ENCODE measurements around the gene LRRN4CL. TPM values are rescaled to one million over a fixed set of nuclear protein-coding genes. Genes with fewer than 3 reads are reported as not detected.

LRRN4CL gene
- total and polyA plus RNA-seq, 9 of the 15 experiments (the other 6 are each of a cell fraction or from before 2014, with no cell fraction given), result 0.03 to 0.11 (median 0.05) TPM; not detected in 4

GRCh38 chr11:62645946-62646824 lies 43.1 kb downstream of the LRRN4CL start, which contains the start of gene GANAB (continued):
- TF ChIP-seq RBM15 (IDR thresholded peaks at IDR 0.05; ENCODE audit: insufficient read depth, low read length), result no peak
- TF ChIP-seq ATF3 (IDR thresholded peaks at IDR 0.05), result no peak
- TF ChIP-seq ATF3 (CRISPR knock-in tag; conservative IDR thresholded peaks at IDR 0.05), result 0 out of 2 replicates have a peak, but pooled peaks have one; percentile 39
- TF ChIP-seq, protein P1, sequence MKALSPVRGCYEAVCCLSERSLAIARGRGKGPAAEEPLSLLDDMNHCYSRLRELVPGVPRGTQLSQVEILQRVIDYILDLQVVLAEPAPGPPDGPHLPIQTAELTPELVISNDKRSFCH (CRISPR knock-in tag; IDR thresholded peaks at IDR 0.05), result no peak
- TF ChIP-seq, protein P1 (tag; IDR thresholded peaks at IDR 0.05), result peak; percentile 55; the same call in 1 of the 2 replicates
- no peak for TF ChIP-seq ZBTB2 (IDR thresholded peaks at IDR 0.05)
- no peak for TF ChIP-seq GATA2 (CRISPR knock-in tag; IDR thresholded peaks at IDR 0.05)
- peak; percentile 44; the same call in 1 of the 2 replicates for TF ChIP-seq ZNF609 (CRISPR knock-in tag; IDR thresholded peaks at IDR 0.05; ENCODE audit: borderline replicate concordance)
- peak; percentile 20; the same call in 1 of the 2 replicates for TF ChIP-seq DPF2 (IDR thresholded peaks at IDR 0.05)
- TF ChIP-seq ELF4 (CRISPR knock-in tag; IDR thresholded peaks at IDR 0.05), result 0 out of 2 replicates have a peak, but pooled peaks have one; percentile 13

Measured in K562 (cell line).